KBM-7 (cell line): ENCODE measurements around the gene NHLRC1.

Source experiments
- DNase-seq: peaks from one replicate; pipeline ENCODE4 v3.0.0-alpha.2; 2015
- in situ Hi-C: fragments of 300-500 bp; cut with MboI; formaldehyde crosslinking; loops from 2 replicates; pipeline ENCODE4 v1.14.3; 2020; ENCODE audit warnings: low sequenced_read_pairs, low pct_unique_long_range_greater_than_20kb, mixed read lengths

Gene NHLRC1

GRCh38 chr6:18091382-18091781 lies 31.1 kb downstream of the NHLRC1 start:
- in situ Hi-C loops, result no loop called here
- DNase-seq, result no peak

- in situ Hi-C loops, result no loop called here
- peak; percentile 44 for DNase-seq
Measured at GRCh38 chr6:18090349-18090786, 32.1 kb downstream of the NHLRC1 start.

GRCh38 chr6:18088419-18089296 lies 33.8 kb downstream of the NHLRC1 start:
- no peak for DNase-seq
- in situ Hi-C loops, result no loop called here

GRCh38 chr6:18087396-18088165 lies 34.9 kb downstream of the NHLRC1 start:
- no peak for DNase-seq
- in situ Hi-C loops, result no loop called here

GRCh38 chr6:18081025-18081668 lies 41.3 kb downstream of the NHLRC1 start:
- in situ Hi-C loops, result no loop called here
- DNase-seq, result no peak

- in situ Hi-C loops, result no loop called here
- DNase-seq, result no peak
Measured at GRCh38 chr6:18080544-18080943, 41.9 kb downstream of the NHLRC1 start.

GRCh38 chr6:18078866-18079265 lies 43.6 kb downstream of the NHLRC1 start:
- no peak for DNase-seq
- in situ Hi-C loops, result no loop called here

GRCh38 chr6:18076231-18076630 lies 46.2 kb downstream of the NHLRC1 start:
- DNase-seq, result no peak
- in situ Hi-C loops, result no loop called here

- in situ Hi-C loops, result no loop called here
Measured at GRCh38 chr6:18072841-18073240, 49.6 kb downstream of the NHLRC1 start.

GRCh38 chr6:18070486-18070885 lies 52.0 kb downstream of the NHLRC1 start:
- no peak for DNase-seq
- in situ Hi-C loops, result no loop called here

More at GRCh38 chr6:18072841-18073240, 49.6 kb downstream of the NHLRC1 start:
- DNase-seq, result no peak
